Heart left ventricle (tissue), 13 donors: ENCODE results near the gene KLRD1.

Experiments used
- CTCF ChIP-seq, 12 donors: fragments of 200-600 bp; sonication (generic) in 4 of 12; IDR thresholded peaks; one replicate each; pipeline versions ENCODE4 v1.5.0 to v1.8.0; 2018 to 2022; ENCODE audit warnings: antibody characterized with exemption in 12 of 12, mild to moderate bottlenecking in 5 of 12
- POLR2A ChIP-seq, 2 donors: fragments of 450-650 bp; IDR thresholded peaks; one replicate each; pipeline ENCODE4 v1.6.1; 2017; ENCODE audit warnings: antibody characterized with exemption in 2 of 2, mild to moderate bottlenecking in 2 of 2, moderate library complexity in 2 of 2
- donor health status: ischemic (EF 13 %, LVEDD 7.1; RV severe dilation, severe dysfunction).
- donor health status: DM: no; HTN: yes; CAD: no.
- donor health status: DM: no; HTN: no; CAD: no.
- donor health status: ischemic (EF 25% LVEDD 6.9; RV normal size, moderate dysfunction).
- donor health status: ischemic (EF 25% LVEDD 5.7; RV mildly dilated, moderate dysfunction).
- donor health status: ischemic (EF 35%, LVEDD 5.7; RV mildly dilated, moderate dysfunction).
- donor health status: nonischemic (EF 11% LVEDD 7.7; RV severe dilation, severe dysfunction).
- donor health status: DM: yes; HTN: yes; CAD: no.
- donor health status: PGD.
- donor health status: ischemic (EF 29% LVEDD 5.4; RV normal size, mild dysfunction).
- donor health status: nonischemic (EF 23%, LVEDD 6.1; RV moderate dilation, normal function).

GRCh38 chr12:10276774-10277173 lies 30.9 kb upstream of the KLRD1 start:
- TF ChIP-seq POLR2A (IDR thresholded peaks at IDR 0.05) (no peak), CTCF (IDR thresholded peaks at IDR 0.05) (no peak)
